ENCODE data around the gene TXK.

The TXK gene

GRCh38 chr4:48102303-48102702 is 31.7 kb downstream of the TXK start:
- DNase-seq, result no peak

- DNase-seq, result no peak
Observed at GRCh38 chr4:48100256-48100655, 33.8 kb downstream of the TXK start.

GRCh38 chr4:48095441-48095840 is 38.6 kb downstream of the TXK start:
- no peak for DNase-seq

DNA sequence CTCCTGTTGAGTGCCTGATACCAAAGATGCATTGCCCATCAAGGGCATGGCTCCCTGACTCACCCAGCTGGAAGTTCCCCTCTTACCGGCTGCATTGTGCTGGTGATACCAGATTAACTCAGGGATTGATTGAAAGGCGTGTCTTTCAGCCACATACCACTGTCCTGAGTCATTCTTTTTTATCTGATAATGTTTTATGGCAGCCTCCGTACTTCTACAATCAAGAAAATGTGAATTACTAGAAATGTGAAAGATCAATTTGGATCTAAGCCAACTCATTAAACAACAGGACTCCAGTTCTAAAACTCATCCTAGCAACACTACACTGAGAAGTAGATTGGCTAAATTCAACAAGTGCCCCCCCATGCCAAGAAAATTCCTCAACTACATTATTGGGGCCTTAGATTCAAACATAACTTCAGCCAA is 40.0 kb downstream of the TXK start:
- no peak for DNase-seq

DNA sequence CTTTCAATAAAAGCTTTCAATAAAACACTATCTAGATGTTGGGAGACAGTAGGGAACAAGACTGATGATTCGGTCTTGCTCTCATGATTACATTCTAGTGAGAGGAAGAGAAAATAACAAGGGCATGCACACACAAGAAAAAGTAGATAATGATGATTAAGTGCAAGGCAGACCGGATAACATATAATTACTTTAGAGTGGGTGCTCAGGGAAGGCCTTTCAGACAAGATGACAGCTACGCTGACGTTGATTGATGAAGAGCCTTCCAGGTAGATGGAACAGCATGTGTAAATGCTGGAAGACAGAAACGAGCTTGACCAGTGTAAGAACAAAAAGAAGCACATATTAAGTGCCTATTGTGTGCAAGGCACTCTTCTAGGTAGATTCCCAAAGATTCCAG is 43.4 kb downstream of the TXK start:
- no peak for DNase-seq

GRCh38 chr4:48085821-48086589 is 48.0 kb downstream of the TXK start:
- no peak for DNase-seq

DNA sequence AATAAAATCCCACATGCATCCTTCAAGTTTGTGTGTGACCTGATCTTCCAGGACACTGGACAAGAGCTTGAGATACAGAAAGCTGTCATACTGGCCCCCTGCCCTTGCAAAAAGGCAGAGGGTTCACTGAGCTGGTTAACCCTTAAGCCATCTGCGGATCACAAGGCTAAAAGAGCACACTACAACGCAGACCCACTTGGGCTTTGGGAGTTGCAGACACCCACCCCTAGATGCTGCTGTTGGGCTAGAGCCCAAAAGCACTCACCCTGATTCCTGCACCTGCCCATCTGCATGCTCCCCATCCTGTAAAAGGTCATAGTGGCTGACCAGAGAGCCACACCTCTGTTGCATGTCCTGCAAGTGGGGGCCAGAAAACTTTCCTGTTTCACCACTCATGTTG is 51.1 kb downstream of the TXK start:
- no peak for DNase-seq

- DNase-seq, result no peak
Observed at GRCh38 chr4:48081196-48081595, 52.9 kb downstream of the TXK start.

DNA sequence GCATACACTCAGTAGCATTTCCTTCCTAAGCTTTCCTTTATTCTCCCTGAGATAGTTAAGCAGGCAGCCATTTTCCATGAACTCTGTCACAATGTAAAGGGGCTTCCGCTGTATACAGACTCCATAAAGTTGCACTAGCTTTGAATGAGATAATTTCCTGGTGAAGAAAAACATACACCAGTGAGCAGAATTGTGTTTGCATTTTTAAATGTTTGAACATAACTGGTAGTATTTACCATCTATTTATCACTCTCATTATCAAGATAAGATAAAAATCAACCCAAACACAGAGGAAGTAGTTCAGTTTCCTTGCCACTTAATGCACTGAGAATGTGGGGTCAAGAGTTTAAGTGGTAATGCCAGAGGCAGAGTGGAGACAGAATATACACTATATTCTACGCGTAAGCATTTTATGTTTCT is 54.1 kb downstream of the TXK start:
- DNase-seq, result no peak

- no peak for DNase-seq
Observed at GRCh38 chr4:48078862-48079655, 55.0 kb downstream of the TXK start.

DNA sequence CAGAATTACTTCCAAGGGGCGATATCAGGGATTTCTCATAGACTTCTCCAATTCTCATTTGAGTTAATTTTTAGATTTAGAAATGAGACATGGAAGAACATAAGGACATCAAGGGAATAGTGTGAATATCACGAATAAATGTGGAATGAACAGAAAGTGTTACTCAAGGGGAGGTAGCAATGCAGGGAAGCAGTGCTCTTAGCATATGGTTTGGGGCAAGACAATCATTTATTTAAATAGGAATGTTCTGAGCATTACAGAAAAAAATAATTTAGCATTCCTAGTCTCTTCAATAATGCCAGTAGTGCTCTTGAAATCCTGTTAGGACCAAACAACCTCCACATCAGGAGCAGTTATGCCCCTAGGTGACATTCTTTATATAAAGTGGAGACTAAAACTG is 55.6 kb downstream of the TXK start:
- no peak for DNase-seq

GRCh38 chr4:48074657-48075056 is 59.4 kb downstream of the TXK start:
- DNase-seq, result no peak

GRCh38 chr4:48073567-48074103 is 60.4 kb downstream of the TXK start:
- no peak for DNase-seq

- DNase-seq, result no peak
Observed at GRCh38 chr4:48071191-48071590, 62.9 kb downstream of the TXK start.

DNA sequence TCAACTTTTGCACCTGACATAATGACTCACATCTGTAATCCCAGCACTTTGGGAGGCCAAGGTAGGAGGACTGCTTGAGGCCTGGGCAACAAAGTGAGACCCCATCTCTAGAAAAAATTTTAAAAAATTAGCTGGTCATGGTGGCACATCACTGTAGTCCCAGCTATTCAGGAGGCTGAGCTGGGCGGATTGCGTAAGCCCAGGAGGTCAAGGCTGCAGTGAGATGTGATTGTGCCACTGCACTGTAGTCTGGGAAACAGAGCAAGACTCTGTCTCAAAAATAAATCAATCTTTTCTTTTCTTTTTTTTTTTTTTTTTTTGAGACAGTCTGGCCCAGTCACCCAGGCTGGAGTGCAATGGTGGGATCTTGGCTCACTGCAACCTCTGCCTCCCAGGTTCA is 65.0 kb downstream of the TXK start:
- DNase-seq, result no peak

GRCh38 chr4:48068182-48068581 is 65.9 kb downstream of the TXK start:
- no peak for DNase-seq

GRCh38 chr4:48067536-48067935 is 66.5 kb downstream of the TXK start:
- DNase-seq, result no peak

GRCh38 chr4:48065587-48066052 is 68.4 kb downstream of the TXK start:
- DNase-seq, result no peak

DNA sequence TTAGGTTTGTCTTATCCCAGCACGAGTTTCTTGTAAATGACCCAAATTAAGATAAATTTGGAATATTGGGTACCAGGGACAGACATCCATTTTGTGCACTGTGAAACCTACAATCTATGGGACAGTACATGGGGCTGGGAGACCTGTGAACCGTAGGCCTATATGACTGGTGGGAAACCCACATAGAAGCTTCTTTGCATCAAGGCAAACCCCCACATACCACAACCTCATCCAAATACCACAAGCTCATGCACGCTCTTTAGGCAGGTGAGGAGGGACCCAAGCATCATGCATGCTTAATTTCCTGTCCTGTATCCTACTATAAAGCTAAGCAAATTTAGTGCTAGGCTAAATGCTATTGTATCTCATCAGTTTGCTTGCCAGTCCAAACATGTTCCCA is 69.7 kb downstream of the TXK start:
- DNase-seq, result no peak

GRCh38 chr4:48058617-48059530 is 75.2 kb downstream of the TXK start:
- no peak for DNase-seq

GRCh38 chr4:48051078-48051477 is 83.0 kb downstream of the TXK start:
- no peak for DNase-seq

- no peak for DNase-seq
Observed at GRCh38 chr4:48049483-48049882, 84.6 kb downstream of the TXK start.

DNA sequence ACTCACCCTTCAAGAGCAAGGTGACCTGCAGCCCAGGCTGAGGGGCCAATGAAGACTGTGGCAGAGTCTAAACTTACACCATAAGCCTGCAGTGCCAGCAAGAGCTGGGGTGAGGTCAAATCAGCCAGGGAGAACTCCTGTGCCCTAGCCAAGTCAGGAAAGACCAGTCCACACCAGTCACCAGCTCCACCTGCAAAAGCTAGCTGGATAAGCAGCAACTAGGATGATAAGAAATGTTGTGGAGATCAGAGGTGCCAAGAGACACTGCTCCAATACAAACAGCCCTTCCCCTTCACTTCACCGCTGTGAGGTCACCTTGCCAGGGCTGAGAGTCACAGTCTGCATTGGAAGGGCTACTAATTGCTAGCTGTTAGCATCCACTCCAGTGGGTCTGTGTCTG is 86.2 kb downstream of the TXK start:
- DNase-seq, result no peak
